H9 (cell line): ENCODE results near the gene ABCG8. TPM values are rescaled to one million over a fixed set of nuclear protein-coding genes. Genes with fewer than 3 reads are reported as not detected.

Experiments
- DNase-seq: peaks from one replicate; pipeline ENCODE4 v3.0.0-alpha.2; 2017
- H2AFZ ChIP-seq: one replicate; pipeline ENCODE4 v1.6.1; 2013; ENCODE audit warnings: mild to moderate bottlenecking, low read length, control low read depth, moderate library complexity
- H2AK5ac ChIP-seq: 2 replicates; pipeline ENCODE4 v1.6.1; 2013; ENCODE audit warnings: low read length, control low read depth, mixed read lengths; ENCODE audit not compliant: insufficient read length
- H2BK120ac ChIP-seq: one replicate; pipeline ENCODE4 v1.6.1; 2013; ENCODE audit warnings: low read depth, mild to moderate bottlenecking, low read length, control low read depth, inconsistent platforms; ENCODE audit not compliant: poor library complexity, severe bottlenecking
- H2BK12ac ChIP-seq: 2 replicates; pipeline ENCODE4 v1.6.1; 2013; ENCODE audit warnings: low read length, control low read depth, mixed read lengths, low read depth; ENCODE audit not compliant: insufficient read length
- H2BK15ac ChIP-seq: 2 replicates; pipeline ENCODE4 v1.6.1; 2013; ENCODE audit warnings: low read depth, low read length, control low read depth
- H2BK20ac ChIP-seq: one replicate; pipeline ENCODE4 v1.6.1; 2013; ENCODE audit warnings: low read depth, mild to moderate bottlenecking, low read length, control low read depth, inconsistent platforms; ENCODE audit not compliant: poor library complexity, severe bottlenecking
- H2BK5ac ChIP-seq: 2 replicates; pipeline ENCODE4 v1.6.1; 2013; ENCODE audit warnings: low read length, control low read depth, mixed read lengths; ENCODE audit not compliant: insufficient read length
- H3K14ac ChIP-seq: 2 replicates; pipeline ENCODE4 v1.6.1; 2013; ENCODE audit warnings: low read length, control low read depth; ENCODE audit not compliant: insufficient read depth
- H3K18ac ChIP-seq: 2 replicates; pipeline ENCODE4 v1.6.1; 2013; ENCODE audit warnings: low read depth, mild to moderate bottlenecking, mixed read lengths, low read length, control low read depth; ENCODE audit not compliant: insufficient read length
- H3K23ac ChIP-seq: 2 replicates; pipeline ENCODE4 v1.6.1; 2013; ENCODE audit warnings: low read length, control low read depth, mixed read lengths, low read depth; ENCODE audit not compliant: insufficient read length
- H3K23me2 ChIP-seq: 2 replicates; pipeline ENCODE4 v1.6.1; 2013; ENCODE audit warnings: low read depth, mild to moderate bottlenecking, mixed read lengths, low read length, control low read depth; ENCODE audit not compliant: insufficient read length, poor library complexity, severe bottlenecking
- H3K27ac ChIP-seq: 2 replicates; pipeline ENCODE4 v1.5.1; 2013; ENCODE audit warnings: low read length, control low read depth, mixed read lengths, low read depth; ENCODE audit not compliant: insufficient read length
- H3K27me3 ChIP-seq: 2 replicates; pipeline ENCODE4 v1.6.1; 2013; ENCODE audit warnings: low read length, control low read depth, inconsistent platforms; ENCODE audit not compliant: insufficient read depth
- H3K4ac ChIP-seq: 2 replicates; pipeline ENCODE4 v1.6.1; 2013; ENCODE audit warnings: low read depth, mild to moderate bottlenecking, control low read depth, inconsistent platforms, low read length, moderate library complexity
- H3K4me1 ChIP-seq: 2 replicates; pipeline ENCODE4 v1.6.1; 2013; ENCODE audit warnings: low read length, control low read depth, inconsistent platforms; ENCODE audit not compliant: insufficient read depth
- H3K4me2 ChIP-seq: 2 replicates; pipeline ENCODE4 v1.6.1; 2013; ENCODE audit warnings: low read length, control low read depth, mixed read lengths; ENCODE audit not compliant: insufficient read length, insufficient read depth
- H3K56ac ChIP-seq: 2 replicates; pipeline ENCODE4 v1.6.1; 2013; ENCODE audit warnings: low read depth, mild to moderate bottlenecking, mixed read lengths, low read length, control low read depth; ENCODE audit not compliant: insufficient read length
- H3K79me1 ChIP-seq: 2 replicates; pipeline ENCODE4 v1.6.1; 2013; ENCODE audit warnings: low read depth, mild to moderate bottlenecking, moderate library complexity, low read length, control low read depth, inconsistent platforms; ENCODE audit not compliant: insufficient read depth, poor library complexity, severe bottlenecking
- H3K79me2 ChIP-seq: 2 replicates; pipeline ENCODE4 v1.6.1; 2013; ENCODE audit warnings: low read length, control low read depth, inconsistent platforms; ENCODE audit not compliant: insufficient read depth
- H3K9ac ChIP-seq: 2 replicates; pipeline ENCODE4 v1.6.1; 2013; ENCODE audit warnings: low read length, control low read depth, mixed read lengths; ENCODE audit not compliant: insufficient read length; ENCODE audit errors: extremely low read depth
- H3K9me3 ChIP-seq: one replicate; pipeline ENCODE4 v1.6.1; 2013; ENCODE audit warnings: low read depth, low read length, inconsistent platforms; ENCODE audit not compliant: control insufficient read depth
- H3T11ph ChIP-seq: one replicate; pipeline ENCODE4 v1.6.1; 2013; ENCODE audit warnings: mild to moderate bottlenecking, low read length, control low read depth, inconsistent platforms
- H4K20me1 ChIP-seq: one replicate; pipeline ENCODE4 v1.6.1; 2013; ENCODE audit not compliant: control insufficient read depth, insufficient read length, insufficient read depth
- H4K5ac ChIP-seq: 2 replicates; pipeline ENCODE4 v1.6.1; 2013; ENCODE audit warnings: low read depth, mild to moderate bottlenecking, mixed read lengths, low read length, control low read depth; ENCODE audit not compliant: insufficient read length
- H4K8ac ChIP-seq: replicated peaks from 2 replicates; pipeline ENCODE4 v1.6.1; 2013; ENCODE audit warnings: low read length, control low read depth, mixed read lengths, low read depth; ENCODE audit not compliant: insufficient read length
- H4K91ac ChIP-seq: 2 replicates; pipeline ENCODE4 v1.6.1; 2013; ENCODE audit warnings: low read depth, mild to moderate bottlenecking, moderate library complexity, mixed read lengths, low read length, control low read depth; ENCODE audit not compliant: insufficient read length
- H3K27ac Mint-ChIP-seq, 3 experiments: 2 replicates in 2 of 3; 3 replicates in 1 of 3; pipeline ENCODE4 v1.8.0; 2020 to 2021; ENCODE audit warnings: mixed read lengths in 3 of 3, mild to moderate bottlenecking in 1 of 3, moderate library complexity in 1 of 3
- H3K27me3 Mint-ChIP-seq: 2 replicates; pipeline ENCODE4 v1.8.0; 2021; ENCODE audit warnings: low read depth, mild to moderate bottlenecking, moderate library complexity, mixed read lengths
- H3K36me3 Mint-ChIP-seq, 3 experiments: 2 replicates in 2 of 3; 3 replicates in 1 of 3; pipeline ENCODE4 v1.8.0; 2020 to 2021; ENCODE audit warnings: low read depth in 3 of 3, mixed read lengths in 3 of 3; ENCODE audit not compliant: insufficient read depth in 1 of 3
- H3K4me1 Mint-ChIP-seq, 2 experiments: 2 replicates each; pipeline ENCODE4 v1.8.0; 2020; ENCODE audit warnings: mixed read lengths in 2 of 2
- H3K4me3 Mint-ChIP-seq, 2 experiments: 2 replicates in 1 of 2; 3 replicates in 1 of 2; pipeline ENCODE4 v1.8.0; 2020 to 2021; ENCODE audit warnings: mild to moderate bottlenecking in 2 of 2, mixed read lengths in 2 of 2, moderate library complexity in 1 of 2
- H3K9me3 Mint-ChIP-seq, 2 experiments: 2 replicates in 1 of 2; 3 replicates in 1 of 2; pipeline ENCODE4 v1.8.0; 2020; ENCODE audit warnings: mild to moderate bottlenecking in 2 of 2, mixed read lengths in 2 of 2, moderate library complexity in 1 of 2
- WGBS: extraction: QIAGEN DNeasy Blood & Tissue Kit; methylation state at CpG from one replicate; pipeline ENCODE4 v1.1.7; 2013; ENCODE audit warnings: missing lambda C conversion rate, low lambda C conversion rate, mixed read lengths; ENCODE audit not compliant: insufficient read length; ENCODE audit errors: extremely low coverage; 5-methylcytosine and 5-hydroxymethylcytosine counted together
- total RNA-seq: library from RNA; stranded (reverse); gene quantifications from 2 replicates; pipeline ENCODE4 v1.2.1, GENCODE V29; 2021
- TF ChIP-seq, protein P1 (sequence below): fragments of 200-600 bp; sonication (generic); conservative IDR thresholded peaks from 3 replicates; pipeline ENCODE4 v1.8.0; 2021; ENCODE audit warnings: antibody characterized with exemption, mild to moderate bottlenecking

The ABCG8 gene
- total RNA-seq, 1 experiment from 2014 or later: not detected

- Mint-ChIP-seq H3K9me3 (no peaks in the 10 kb centered on the region), H3K4me1 (peaks cover 0 to 11% of the 10 kb centered on the region in 2 experiments; a peak in 2 of 4 replicates), H3K27ac (no peak overlapping the region), H3K36me3 (no peaks in the 10 kb centered on the region), H3K27me3 (no peaks in the 10 kb centered on the region), H3K4me3 (no peak overlapping the region)
- no peak overlapping the region for H2BK120ac ChIP-seq
- H2BK15ac ChIP-seq: no peak overlapping the region
- H3K79me1 ChIP-seq: no peaks in the 10 kb centered on the region
- no peak overlapping the region for H3K4me2 ChIP-seq
- H3K9ac ChIP-seq: no peak overlapping the region
- no peak overlapping the region for H3K27ac ChIP-seq
- no peak overlapping the region for H4K91ac ChIP-seq
- WGBS: no CpG with 5 or more reads among the region's 21 CpGs
- H3K9me3 ChIP-seq: no peaks in the 10 kb centered on the region
- H4K5ac ChIP-seq: no peak overlapping the region
- no peaks in the 10 kb centered on the region for H3K27me3 ChIP-seq
- no peak overlapping the region for H3K23ac ChIP-seq
- no peak overlapping the region for H4K8ac ChIP-seq
- H2AK5ac ChIP-seq: no peak overlapping the region
- H2BK20ac ChIP-seq: no peak overlapping the region
- H3K4me1 ChIP-seq: no peaks in the 10 kb centered on the region; the same call in 1 of the 2 replicates
- no peaks in the 10 kb centered on the region for H3K79me2 ChIP-seq
- no peak overlapping the region for H3K14ac ChIP-seq
- no peak overlapping the region for H3K18ac ChIP-seq
- TF ChIP-seq, protein P1, sequence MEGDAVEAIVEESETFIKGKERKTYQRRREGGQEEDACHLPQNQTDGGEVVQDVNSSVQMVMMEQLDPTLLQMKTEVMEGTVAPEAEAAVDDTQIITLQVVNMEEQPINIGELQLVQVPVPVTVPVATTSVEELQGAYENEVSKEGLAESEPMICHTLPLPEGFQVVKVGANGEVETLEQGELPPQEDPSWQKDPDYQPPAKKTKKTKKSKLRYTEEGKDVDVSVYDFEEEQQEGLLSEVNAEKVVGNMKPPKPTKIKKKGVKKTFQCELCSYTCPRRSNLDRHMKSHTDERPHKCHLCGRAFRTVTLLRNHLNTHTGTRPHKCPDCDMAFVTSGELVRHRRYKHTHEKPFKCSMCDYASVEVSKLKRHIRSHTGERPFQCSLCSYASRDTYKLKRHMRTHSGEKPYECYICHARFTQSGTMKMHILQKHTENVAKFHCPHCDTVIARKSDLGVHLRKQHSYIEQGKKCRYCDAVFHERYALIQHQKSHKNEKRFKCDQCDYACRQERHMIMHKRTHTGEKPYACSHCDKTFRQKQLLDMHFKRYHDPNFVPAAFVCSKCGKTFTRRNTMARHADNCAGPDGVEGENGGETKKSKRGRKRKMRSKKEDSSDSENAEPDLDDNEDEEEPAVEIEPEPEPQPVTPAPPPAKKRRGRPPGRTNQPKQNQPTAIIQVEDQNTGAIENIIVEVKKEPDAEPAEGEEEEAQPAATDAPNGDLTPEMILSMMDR: no peak
- H2BK5ac ChIP-seq: no peak overlapping the region
- H3K56ac ChIP-seq: no peak overlapping the region
- H4K20me1 ChIP-seq: no peaks in the 10 kb centered on the region
- no peak overlapping the region for H3T11ph ChIP-seq
- no peak overlapping the region for H3K4ac ChIP-seq
- DNase-seq: no peak
- no peaks in the 10 kb centered on the region for H3K23me2 ChIP-seq
- H2BK12ac ChIP-seq: no peak overlapping the region
- no peak overlapping the region for H2AFZ ChIP-seq
Observed at GRCh38 chr2:43837831-43838559, 776 bp upstream of the ABCG8 start.
